GM18909 (cell line): ENCODE results near the gene GSTM3.
"Not testable (repeated sequence)": the region's sequence is repeated elsewhere in the genome, so short reads cannot be mapped to it uniquely, and the experiment has no call there.

Source experiments
- ATAC-seq: cut with Tn5 transposase; IDR thresholded peaks from one replicate; pipeline ENCODE4 v1.9.1; 2021; ENCODE audit warnings: mild to moderate bottlenecking; ENCODE audit not compliant: unreplicated experiment, poor library complexity

GSTM3 gene

GRCh38 chr1:109708949-109709348, 31.9 kb downstream of the GSTM3 start:
- ATAC-seq = not testable (repeated sequence)

GRCh38 chr1:109705411-109705810, 35.4 kb downstream of the GSTM3 start:
- ATAC-seq = no peak

GRCh38 chr1:109704173-109704572, 36.7 kb downstream of the GSTM3 start:
- no peak for ATAC-seq

- ATAC-seq = not testable (repeated sequence)
Measured at GRCh38 chr1:109702940-109703339, 37.9 kb downstream of the GSTM3 start.

GRCh38 chr1:109697861-109698260, 43.0 kb downstream of the GSTM3 start:
- not testable (repeated sequence) for ATAC-seq

- ATAC-seq = no peak
Measured at GRCh38 chr1:109697066-109697465, 43.8 kb downstream of the GSTM3 start.

GRCh38 chr1:109695138-109695537, 45.7 kb downstream of the GSTM3 start:
- not testable (repeated sequence) for ATAC-seq

GRCh38 chr1:109694400-109694799, 46.4 kb downstream of the GSTM3 start:
- ATAC-seq = not testable (repeated sequence)

- ATAC-seq = no peak
Measured at GRCh38 chr1:109691759-109692158, 49.1 kb downstream of the GSTM3 start.

- no peak for ATAC-seq
Measured at GRCh38 chr1:109689844-109690405, 50.9 kb downstream of the GSTM3 start.

- ATAC-seq = peak; percentile 96
Measured at GRCh38 chr1:109687641-109688499, 53.0 kb downstream of the GSTM3 start, which contains the start of gene GSTM1. GSTM1 (plus strand) TSS chr1:109687817; CDS start chr1:109687874, 57 bp downstream.

- not testable (repeated sequence) for ATAC-seq
Measured at GRCh38 chr1:109687109-109687508, 53.7 kb downstream of the GSTM3 start.

- ATAC-seq = not testable (repeated sequence)
Measured at GRCh38 chr1:109685890-109686289, 54.9 kb downstream of the GSTM3 start.

GRCh38 chr1:109685399-109685798, 55.4 kb downstream of the GSTM3 start:
- ATAC-seq = not testable (repeated sequence)

- ATAC-seq = not testable (repeated sequence)
Measured at GRCh38 chr1:109684777-109685176, 56.1 kb downstream of the GSTM3 start.
